Dedifferentiated amniotic fluid mesenchymal stem cell (primary cell): ENCODE data around the gene ECEL1.
"Not testable (repeated sequence)": the region's sequence is repeated elsewhere in the genome, so short reads cannot be mapped to it uniquely, and the experiment has no call there.

Experiments
- DNase-seq: peaks from one replicate; pipeline ENCODE4 v3.0.0-alpha.2; 2016; ENCODE audit errors: extremely low spot score

The ECEL1 gene

DNA sequence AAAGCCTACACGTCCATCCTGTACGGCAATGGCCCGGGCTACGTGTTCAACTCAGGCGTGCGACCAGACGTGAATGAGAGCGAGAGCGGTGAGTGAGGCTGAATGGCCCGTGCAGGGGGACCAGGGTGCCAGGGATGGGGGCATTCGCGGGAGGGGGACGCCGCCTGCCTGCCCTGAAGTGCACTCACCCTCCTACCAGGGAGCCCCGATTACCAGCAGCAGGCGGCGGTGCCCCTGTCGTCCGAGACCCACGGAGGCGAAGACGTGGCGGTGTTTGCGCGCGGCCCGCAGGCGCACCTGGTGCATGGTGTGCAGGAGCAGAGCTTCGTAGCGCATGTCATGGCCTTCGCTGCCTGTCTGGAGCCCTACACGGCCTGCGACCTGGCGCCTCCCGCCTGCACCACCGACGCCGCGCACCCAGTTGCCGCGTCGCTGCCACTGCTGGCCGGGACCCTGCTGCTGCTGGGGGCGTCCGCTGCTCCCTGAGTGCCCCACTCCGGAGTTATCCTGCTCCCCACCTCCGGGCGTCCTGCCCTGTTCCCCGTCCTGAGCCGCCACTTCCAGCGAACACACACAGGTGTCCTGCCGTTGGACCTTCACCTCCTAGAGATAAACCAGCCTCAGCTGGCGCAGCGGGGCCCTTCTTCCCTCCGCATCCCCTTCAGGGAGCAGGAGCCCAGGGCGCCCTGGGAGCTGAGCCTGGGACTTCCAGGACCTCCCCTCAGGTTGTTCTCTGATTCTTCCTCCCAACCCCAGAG lies 28.8 kb downstream of the ECEL1 start:
- DNase-seq, result no peak

GRCh38 chr2:232458051-232458660 lies 29.5 kb downstream of the ECEL1 start:
- no peak for DNase-seq

GRCh38 chr2:232457121-232458011 lies 30.3 kb downstream of the ECEL1 start:
- no peak for DNase-seq

DNA sequence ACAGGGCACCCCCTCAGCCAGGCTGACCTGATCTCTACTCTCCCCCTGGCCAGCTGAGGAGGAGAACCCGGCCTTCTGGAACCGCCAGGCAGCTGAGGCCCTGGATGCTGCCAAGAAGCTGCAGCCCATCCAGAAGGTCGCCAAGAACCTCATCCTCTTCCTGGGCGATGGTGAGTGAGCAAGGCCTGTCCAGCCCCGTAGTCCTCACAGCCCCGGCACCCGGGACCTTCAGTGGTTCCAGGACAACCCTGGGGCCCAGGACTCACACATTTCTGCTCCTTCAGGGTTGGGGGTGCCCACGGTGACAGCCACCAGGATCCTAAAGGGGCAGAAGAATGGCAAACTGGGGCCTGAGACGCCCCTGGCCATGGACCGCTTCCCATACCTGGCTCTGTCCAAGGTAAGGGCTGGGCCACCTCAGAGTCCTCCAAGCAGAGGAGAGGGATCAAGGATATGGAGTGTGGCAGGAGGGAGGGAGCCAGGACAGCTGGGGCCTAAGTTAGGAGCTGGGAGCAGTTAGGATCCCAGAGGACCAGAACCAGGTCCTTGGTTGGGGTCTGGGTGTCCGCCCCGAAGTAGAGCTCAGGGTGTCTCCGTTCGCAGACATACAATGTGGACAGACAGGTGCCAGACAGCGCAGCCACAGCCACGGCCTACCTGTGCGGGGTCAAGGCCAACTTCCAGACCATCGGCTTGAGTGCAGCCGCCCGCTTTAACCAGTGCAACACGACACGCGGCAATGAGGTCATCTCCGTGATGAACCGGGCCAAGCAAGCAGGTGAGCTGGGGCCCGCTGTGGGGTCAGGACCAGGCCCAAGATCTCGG lies 31.1 kb downstream of the ECEL1 start:
- no peak for DNase-seq

DNA sequence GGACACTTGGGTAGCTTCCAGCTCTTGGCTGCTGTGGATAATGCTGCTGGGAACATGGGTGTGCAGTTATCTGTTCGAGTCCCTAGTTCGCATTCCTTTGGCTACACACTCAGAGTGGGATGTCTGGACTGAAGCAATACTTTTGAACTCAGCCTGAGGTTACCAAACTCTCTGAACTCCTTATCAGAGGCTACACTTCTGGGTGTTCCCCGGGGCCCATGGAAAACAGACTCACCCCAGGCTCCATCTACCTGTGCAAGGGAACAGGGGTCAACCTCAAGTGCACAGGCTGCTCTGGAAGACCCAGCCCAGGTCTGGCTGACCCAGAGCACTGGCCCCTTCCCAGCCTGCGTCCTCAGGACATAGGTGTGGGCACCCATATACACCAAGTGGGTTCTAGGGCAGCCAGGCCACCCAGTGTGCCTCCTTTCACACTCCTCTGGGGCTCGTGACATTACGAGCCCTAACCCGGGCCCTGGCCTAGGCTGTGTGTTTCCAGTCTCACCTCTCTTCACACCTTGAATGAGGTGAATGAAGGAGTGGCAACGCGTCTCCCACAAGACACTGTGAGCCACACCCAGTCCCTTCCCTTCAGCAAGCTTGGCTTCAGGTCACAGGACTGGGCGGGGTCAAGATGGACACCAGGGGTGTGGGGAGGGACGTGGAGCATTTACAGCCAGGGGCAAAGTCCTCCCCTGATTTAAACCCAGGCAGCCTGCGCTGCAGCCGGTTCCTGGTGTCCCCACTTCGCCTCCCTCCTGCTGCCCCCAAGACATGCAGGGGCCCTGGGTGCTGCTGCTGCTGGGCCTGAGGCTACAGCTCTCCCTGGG lies 32.0 kb downstream of the ECEL1 start, which contains the start of gene ALPI:
Gene ALPI (plus strand): TSS at position 728 of the 830 bp plus-strand sequence. CDS start 47 bp downstream, at position 775.
- no peak for DNase-seq

- no peak for DNase-seq
Observed at GRCh38 chr2:232454630-232455029, 33.0 kb downstream of the ECEL1 start.

- DNase-seq, result not testable (repeated sequence)
Observed at GRCh38 chr2:232451645-232452044, 36.0 kb downstream of the ECEL1 start.

- no peak for DNase-seq
Observed at GRCh38 chr2:232449964-232450363, 37.7 kb downstream of the ECEL1 start.

GRCh38 chr2:232448304-232448690 lies 39.3 kb downstream of the ECEL1 start:
- no peak for DNase-seq

DNA sequence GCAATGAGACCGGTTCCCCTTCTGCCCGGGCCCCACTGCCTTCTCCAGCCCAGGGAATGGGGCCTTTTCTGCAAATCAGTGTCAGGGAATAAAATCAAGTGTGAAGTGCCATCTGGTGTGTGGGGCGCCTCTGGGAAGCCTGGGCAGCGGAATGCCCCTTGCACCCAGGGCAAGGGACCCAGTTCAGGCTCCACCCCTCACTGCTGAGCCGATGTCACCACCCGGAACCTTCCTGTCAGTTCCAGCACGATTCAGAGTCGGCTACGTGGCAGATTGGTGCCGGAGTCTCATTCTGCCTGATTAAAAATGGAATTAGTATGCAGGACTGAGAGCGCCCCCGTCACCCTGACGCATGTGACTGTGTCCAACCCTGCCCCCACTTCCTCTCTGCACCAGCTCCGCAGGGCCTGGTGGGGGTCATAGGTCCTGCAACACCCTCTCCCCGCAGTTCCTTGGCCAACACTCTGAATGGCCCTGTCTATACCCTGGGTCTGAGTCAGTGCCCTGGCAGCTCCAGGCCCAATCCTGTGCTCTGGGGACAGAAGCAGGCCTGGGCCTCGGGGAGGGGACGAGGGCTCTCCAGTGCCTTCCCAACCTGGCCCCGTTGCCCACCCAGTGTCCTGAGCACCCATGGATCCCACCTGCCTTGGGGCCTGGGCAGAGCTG lies 39.9 kb downstream of the ECEL1 start:
- no peak for DNase-seq

GRCh38 chr2:232447091-232447620 lies 40.5 kb downstream of the ECEL1 start:
- DNase-seq, result no peak

GRCh38 chr2:232446266-232446777 lies 41.3 kb downstream of the ECEL1 start:
- DNase-seq, result not testable (repeated sequence)

GRCh38 chr2:232445149-232445885 lies 42.3 kb downstream of the ECEL1 start:
- not testable (repeated sequence) for DNase-seq

DNA sequence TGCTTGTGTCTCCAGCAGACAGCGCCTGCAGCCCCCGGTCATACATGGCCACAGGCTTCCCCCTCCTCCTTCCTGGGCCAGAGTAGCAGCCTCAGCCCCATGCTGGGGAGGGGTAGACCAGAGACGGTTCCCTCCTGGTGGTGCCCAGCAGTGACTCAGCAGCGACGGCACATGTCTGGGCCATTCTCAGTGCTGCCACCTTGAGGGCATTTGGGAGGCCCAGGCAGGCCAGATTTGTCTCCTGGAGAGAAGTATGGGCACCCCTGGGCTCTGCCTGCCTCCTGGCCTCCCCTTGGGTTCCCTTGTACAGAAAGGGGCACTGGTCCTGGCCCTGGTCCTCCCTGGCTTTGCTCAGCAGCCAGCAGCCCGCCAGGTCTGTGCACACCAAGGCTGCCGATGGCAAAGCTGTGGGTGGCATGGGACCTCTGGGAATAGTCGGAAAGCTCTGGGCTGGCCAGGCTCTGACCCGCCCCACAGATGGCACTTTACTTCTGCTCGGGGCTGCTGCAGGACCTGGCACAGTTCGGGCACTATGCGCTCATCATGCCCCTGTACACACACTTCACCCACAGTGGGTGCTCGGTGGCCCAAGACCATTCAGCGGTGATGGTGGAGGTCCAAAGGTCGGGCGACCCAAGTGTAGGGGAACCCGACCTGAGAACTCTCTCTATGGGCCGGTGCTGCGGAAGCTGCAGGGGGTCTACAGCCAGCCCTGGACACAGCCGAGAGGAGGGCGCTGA lies 43.1 kb downstream of the ECEL1 start:
- DNase-seq, result peak; percentile 32

DNA sequence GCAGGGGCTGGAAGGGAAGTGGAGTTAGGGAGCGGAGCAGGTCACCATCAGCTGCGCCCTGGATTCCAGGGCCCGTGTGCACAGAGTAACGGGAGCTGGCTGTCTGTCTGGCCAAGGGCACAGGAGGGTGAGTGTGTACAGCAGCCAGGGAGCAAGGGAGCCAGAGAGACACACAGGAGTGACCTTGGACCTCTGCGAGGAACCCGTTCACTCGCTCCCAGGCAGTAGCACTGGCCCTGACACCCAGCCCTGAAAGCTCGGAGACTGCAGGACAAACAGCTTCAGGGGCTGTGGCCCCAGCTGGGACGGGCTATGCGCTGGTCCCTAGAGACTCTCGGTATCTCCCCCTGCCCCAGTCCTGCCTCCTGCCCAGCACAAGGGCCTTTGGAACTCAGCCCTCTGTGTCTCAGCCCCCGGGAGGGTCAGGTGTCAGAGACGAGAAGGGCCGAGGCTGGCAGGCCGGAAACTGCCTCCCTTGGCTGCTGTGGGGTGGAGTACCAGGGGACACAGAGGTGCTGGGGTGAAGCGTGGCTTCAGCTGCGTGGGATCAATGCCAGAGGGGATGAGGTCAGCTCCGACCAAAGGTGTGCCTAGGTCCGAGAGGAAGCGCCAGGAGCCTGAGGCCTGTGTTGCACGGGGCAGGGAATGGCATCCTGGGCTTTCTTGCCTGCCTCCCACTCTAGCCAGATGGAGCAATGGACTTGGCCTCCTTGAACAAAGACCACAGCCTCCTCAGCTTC lies 43.8 kb downstream of the ECEL1 start:
- not testable (repeated sequence) for DNase-seq

- DNase-seq, result not testable (repeated sequence)
Observed at GRCh38 chr2:232443047-232443446, 44.6 kb downstream of the ECEL1 start.

GRCh38 chr2:232442431-232442830 lies 45.2 kb downstream of the ECEL1 start:
- not testable (repeated sequence) for DNase-seq
